Left renal pelvis (tissue), 4 donors: Measurements from ENCODE around the gene FCGR1A. TPM values are rescaled to one million over a fixed set of nuclear protein-coding genes. Genes with fewer than 3 reads are reported as not detected.
"Not testable (repeated sequence)": the region's sequence is repeated elsewhere in the genome, so short reads cannot be mapped to it uniquely, and the experiment has no call there.

Source experiments
- DNase-seq, 4 donors: peaks; one replicate each; pipeline ENCODE4 v3.0.0-alpha.2; 2013; ENCODE audit warnings: low read depth in 4 of 4, low spot score in 3 of 4
- polyA plus RNA-seq, 4 donors: library from polyadenylated mRNA; unstranded; fragments of 120-200 nt; gene quantifications; one replicate each; pipeline ENCODE4 v1.2.1, GENCODE V29; 2013; ENCODE audit not compliant: insufficient read length in 4 of 4

The FCGR1A gene
- 1 to 10 TPM; 1.5 to 5.2 (median 1.8) TPM for polyA plus RNA-seq

- not testable (repeated sequence) for DNase-seq
Measured at GRCh38 chr1:149782600-149782999, at the start of gene FCGR1A. Gene FCGR1A, plus strand, starts transcription at chr1:149782694. Its CDS starts 50 bp downstream, at chr1:149782744.

GRCh38 chr1:149732781-149733180 is 49.7 kb upstream of the FCGR1A start:
- not testable (repeated sequence) for DNase-seq

- DNase-seq, result not testable (repeated sequence)
Measured at GRCh38 chr1:149734692-149735091, 47.8 kb upstream of the FCGR1A start.

- DNase-seq, result not testable (repeated sequence)
Measured at GRCh38 chr1:149740148-149740581, 42.3 kb upstream of the FCGR1A start.

GRCh38 chr1:149740590-149741230 is 41.8 kb upstream of the FCGR1A start:
- DNase-seq, result not testable (repeated sequence)

GRCh38 chr1:149741914-149742313 is 40.6 kb upstream of the FCGR1A start:
- DNase-seq, result not testable (repeated sequence)

GRCh38 chr1:149746463-149747356 is 35.8 kb upstream of the FCGR1A start:
- not testable (repeated sequence) for DNase-seq

- not testable (repeated sequence) for DNase-seq
Measured at GRCh38 chr1:149747359-149748143, 34.9 kb upstream of the FCGR1A start.

GRCh38 chr1:149748144-149748500 is 34.4 kb upstream of the FCGR1A start:
- not testable (repeated sequence) for DNase-seq

- not testable (repeated sequence) for DNase-seq
Measured at GRCh38 chr1:149750562-149750961, 31.9 kb upstream of the FCGR1A start.

GRCh38 chr1:149752186-149752585 is 30.3 kb upstream of the FCGR1A start:
- DNase-seq, result not testable (repeated sequence)

- not testable (repeated sequence) for DNase-seq
Measured at GRCh38 chr1:149753466-149753865, 29.0 kb upstream of the FCGR1A start.

GRCh38 chr1:149755294-149755693 is 27.2 kb upstream of the FCGR1A start:
- not testable (repeated sequence) for DNase-seq

- not testable (repeated sequence) for DNase-seq
Measured at GRCh38 chr1:149762294-149762693, 20.2 kb upstream of the FCGR1A start.

GRCh38 chr1:149764087-149764800 is 18.2 kb upstream of the FCGR1A start:
- DNase-seq, result not testable (repeated sequence)

- DNase-seq, result not testable (repeated sequence)
Measured at GRCh38 chr1:149766241-149766640, 16.3 kb upstream of the FCGR1A start.

GRCh38 chr1:149769216-149769615 is 13.3 kb upstream of the FCGR1A start:
- DNase-seq, result not testable (repeated sequence)

- DNase-seq, result not testable (repeated sequence)
Measured at GRCh38 chr1:149770661-149771060, 11.8 kb upstream of the FCGR1A start.

GRCh38 chr1:149771653-149772425 is 10.7 kb upstream of the FCGR1A start:
- DNase-seq, result not testable (repeated sequence)
